Endodermal cell (in vitro differentiated cells): ENCODE data around the gene BMP2K. TPM values are rescaled to one million over a fixed set of nuclear protein-coding genes. Genes with fewer than 3 reads are reported as not detected.

ENCODE experiments used
- DNase-seq: peaks from one replicate; pipeline ENCODE4 v3.0.0-alpha.2; 2017
- H3K27ac ChIP-seq: 2 replicates; pipeline ENCODE4 v1.5.1; 2013; ENCODE audit warnings: mild to moderate bottlenecking, low read depth, low read length, moderate library complexity
- H3K27me3 ChIP-seq: 2 replicates; pipeline ENCODE4 v1.6.1; 2013; ENCODE audit warnings: mild to moderate bottlenecking, low read length, moderate library complexity; ENCODE audit not compliant: insufficient read depth, control insufficient read depth, poor library complexity, severe bottlenecking
- H3K36me3 ChIP-seq: 2 replicates; pipeline ENCODE4 v1.7.0; 2013; ENCODE audit warnings: mild to moderate bottlenecking, low read length, moderate library complexity; ENCODE audit not compliant: control insufficient read depth, insufficient read depth
- H3K4me1 ChIP-seq: one replicate; pipeline ENCODE4 v1.7.0; 2013; ENCODE audit warnings: low read length; ENCODE audit not compliant: control insufficient read depth, insufficient read depth
- H3K4me3 ChIP-seq: 2 replicates; pipeline ENCODE4 v1.5.1; 2013; ENCODE audit warnings: mild to moderate bottlenecking, low read length, moderate library complexity
- H3K9ac ChIP-seq: 2 replicates; pipeline ENCODE4 v1.6.1; 2013; ENCODE audit warnings: mild to moderate bottlenecking, low read length, moderate library complexity; ENCODE audit not compliant: poor library complexity, severe bottlenecking; ENCODE audit errors: extremely low read depth
- H3K9me3 ChIP-seq: 2 replicates; pipeline ENCODE4 v1.6.1; 2013; ENCODE audit warnings: mild to moderate bottlenecking, low read length, moderate library complexity; ENCODE audit not compliant: control insufficient read depth
- H3K27ac Mint-ChIP-seq: 2 replicates; pipeline ENCODE4 v1.8.0; 2020; ENCODE audit warnings: mixed read lengths
- H3K27me3 Mint-ChIP-seq: 2 replicates; pipeline ENCODE4 v1.8.0; 2021; ENCODE audit warnings: mild to moderate bottlenecking, mixed read lengths; ENCODE audit not compliant: insufficient read depth
- H3K36me3 Mint-ChIP-seq: 2 replicates; pipeline ENCODE4 v1.8.0; 2020; ENCODE audit warnings: low read depth, mixed read lengths
- H3K4me1 Mint-ChIP-seq: 2 replicates; pipeline ENCODE4 v1.8.0; 2020; ENCODE audit warnings: mixed read lengths
- H3K4me3 Mint-ChIP-seq: 2 replicates; pipeline ENCODE4 v1.8.0; 2020; ENCODE audit warnings: mild to moderate bottlenecking, moderate library complexity, mixed read lengths
- H3K9me3 Mint-ChIP-seq: 2 replicates; pipeline ENCODE4 v1.8.0; 2020; ENCODE audit warnings: mild to moderate bottlenecking, mixed read lengths
- CTCF ChIP-seq: fragments of 200-600 bp; sonication (generic); conservative IDR thresholded peaks from 2 replicates; pipeline ENCODE4 v1.5.0; 2021; ENCODE audit warnings: antibody characterized with exemption, mild to moderate bottlenecking
- WGBS, 2 experiments: methylation state at CpG; one replicate each; pipeline versions ENCODE4 v1.1.5 to v1.1.7; 2013; ENCODE audit warnings: missing lambda C conversion rate in 2 of 2, mixed read lengths in 1 of 2; ENCODE audit not compliant: insufficient coverage in 1 of 2, insufficient read length in 1 of 2; 5-methylcytosine and 5-hydroxymethylcytosine counted together
- total RNA-seq, 2 donors: library from RNA; stranded (reverse); fragmentation: NEBNext Ultra II Directional in 1 of 2; extraction: Animal tissue kit (Norgen Biotek cat#: 25700) in 1 of 2; gene quantifications; 2 replicates in 1 of 2; 3 replicates in 1 of 2; pipeline ENCODE4 v1.2.1, GENCODE V29; 2021

The BMP2K gene
- total RNA-seq, 2 donors from 2014 or later = 39.4 to 49.1 TPM

DNA sequence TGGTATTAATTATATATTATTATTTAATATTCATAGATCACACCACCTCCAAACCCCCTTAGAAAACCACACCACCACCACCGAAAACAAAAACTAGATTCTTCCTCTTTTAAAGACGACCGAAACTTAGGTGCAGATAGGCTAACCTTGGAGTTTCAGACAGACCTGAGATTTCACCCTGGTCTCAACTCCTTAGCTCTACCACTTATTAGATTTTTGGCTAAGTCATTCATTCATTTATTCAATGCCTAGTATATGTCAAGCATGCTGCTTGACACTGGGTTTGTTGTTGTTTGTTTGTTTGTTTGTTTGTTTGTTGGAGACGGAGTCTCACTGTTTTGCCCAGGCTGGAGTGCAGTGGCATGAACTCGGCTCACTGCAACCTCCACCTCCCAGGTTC is 9.5 kb upstream of the BMP2K start:
- no peak for TF ChIP-seq CTCF

GRCh38 chr4:78767350-78767749 is 8.8 kb upstream of the BMP2K start:
- no peak for TF ChIP-seq CTCF
- Mint-ChIP-seq H3K27ac (no peak overlapping the region), H3K9me3 (no peaks in the 10 kb centered on the region), H3K4me1 (peaks cover 7% of the 10 kb centered on the region), H3K36me3 (no peaks in the 10 kb centered on the region), H3K27me3 (no peaks in the 10 kb centered on the region), H3K4me3 (no peak overlapping the region)
- no peak overlapping the region for H3K9ac ChIP-seq
- H3K27me3 ChIP-seq = no peaks in the 10 kb centered on the region
- no peak for DNase-seq
- no peaks in the 10 kb centered on the region for H3K4me1 ChIP-seq
- no peak overlapping the region for H3K4me3 ChIP-seq
- no peaks in the 10 kb centered on the region for H3K9me3 ChIP-seq
- H3K36me3 ChIP-seq = no peaks in the 10 kb centered on the region
- no peak overlapping the region for H3K27ac ChIP-seq

More for the DNA sequence above, 9.5 kb upstream of the BMP2K start:
- Histone ChIP-seq H3K27me3 (no peaks in the 10 kb centered on the region), H3K9me3 (no peaks in the 10 kb centered on the region), H3K9ac (no peak overlapping the region), H3K4me3 (no peak overlapping the region), H3K4me1 (no peaks in the 10 kb centered on the region), H3K27ac (no peak overlapping the region), H3K36me3 (no peaks in the 10 kb centered on the region)
- H3K27me3 Mint-ChIP-seq = no peaks in the 10 kb centered on the region
- no peaks in the 10 kb centered on the region for H3K9me3 Mint-ChIP-seq
- no peak overlapping the region for H3K27ac Mint-ChIP-seq
- no peaks in the 10 kb centered on the region for H3K36me3 Mint-ChIP-seq
- H3K4me3 Mint-ChIP-seq = no peak overlapping the region
- 98 to 100% methylated on average over 1 to 5 of the region's 5 CpGs for WGBS, 2 experiments
- DNase-seq = no peak
- peaks cover 7% of the 10 kb centered on the region for H3K4me1 Mint-ChIP-seq

DNA sequence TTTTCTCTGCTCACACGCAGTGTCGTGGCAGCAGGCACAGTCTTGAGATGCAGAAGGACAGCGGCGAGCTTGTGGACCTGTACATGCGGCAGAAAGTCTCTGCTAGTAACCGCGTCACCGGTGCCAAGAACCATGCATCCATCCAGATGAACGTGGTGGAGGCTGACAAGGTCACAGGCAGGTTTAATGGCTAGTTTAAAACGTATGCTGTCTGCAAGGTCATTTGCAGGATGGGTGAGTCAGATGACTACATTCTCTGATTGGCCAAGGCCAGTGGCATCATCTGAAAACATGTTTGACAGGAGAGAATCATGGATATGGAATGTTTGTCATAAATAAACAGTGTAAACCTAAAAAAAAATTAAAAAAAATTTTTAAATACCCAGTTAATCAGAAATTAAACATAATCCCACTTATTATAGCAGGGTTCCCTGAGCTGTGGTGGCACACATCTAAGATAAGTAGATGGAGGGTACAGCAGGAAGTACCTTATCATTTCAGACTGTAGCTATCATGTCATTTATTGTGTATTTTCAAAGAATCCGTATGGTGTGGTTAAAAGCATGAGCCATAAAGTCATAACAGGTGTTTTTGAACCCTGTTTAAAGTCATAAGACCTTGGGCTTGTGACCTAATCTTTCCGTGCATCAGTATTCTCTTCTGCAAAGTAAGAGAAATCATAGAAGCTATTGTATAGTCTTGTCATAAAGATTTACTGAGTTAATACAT is 7.5 kb upstream of the BMP2K start:
- no peaks in the 10 kb centered on the region for H3K27me3 ChIP-seq
- no peak for DNase-seq
- no peaks in the 10 kb centered on the region for H3K9me3 ChIP-seq
- Mint-ChIP-seq H3K4me3 (no peak overlapping the region), H3K4me1 (peaks cover 7% of the 10 kb centered on the region), H3K27me3 (no peaks in the 10 kb centered on the region), H3K36me3 (no peaks in the 10 kb centered on the region), H3K27ac (no peak overlapping the region), H3K9me3 (no peaks in the 10 kb centered on the region)
- TF ChIP-seq CTCF = no peak
- H3K4me3 ChIP-seq = no peak overlapping the region
- WGBS, 2 experiments = 88 to 90% methylated on average over 10 to 12 of the region's 12 CpGs
- H3K36me3 ChIP-seq = no peaks in the 10 kb centered on the region
- no peak overlapping the region for H3K27ac ChIP-seq
- H3K9ac ChIP-seq = no peak overlapping the region
- H3K4me1 ChIP-seq = no peaks in the 10 kb centered on the region
